ENCODE results near the gene GMCL1.
"Not testable (repeated sequence)": the region's sequence is repeated elsewhere in the genome, so short reads cannot be mapped to it uniquely, and the experiment has no call there.

GMCL1 gene

DNA sequence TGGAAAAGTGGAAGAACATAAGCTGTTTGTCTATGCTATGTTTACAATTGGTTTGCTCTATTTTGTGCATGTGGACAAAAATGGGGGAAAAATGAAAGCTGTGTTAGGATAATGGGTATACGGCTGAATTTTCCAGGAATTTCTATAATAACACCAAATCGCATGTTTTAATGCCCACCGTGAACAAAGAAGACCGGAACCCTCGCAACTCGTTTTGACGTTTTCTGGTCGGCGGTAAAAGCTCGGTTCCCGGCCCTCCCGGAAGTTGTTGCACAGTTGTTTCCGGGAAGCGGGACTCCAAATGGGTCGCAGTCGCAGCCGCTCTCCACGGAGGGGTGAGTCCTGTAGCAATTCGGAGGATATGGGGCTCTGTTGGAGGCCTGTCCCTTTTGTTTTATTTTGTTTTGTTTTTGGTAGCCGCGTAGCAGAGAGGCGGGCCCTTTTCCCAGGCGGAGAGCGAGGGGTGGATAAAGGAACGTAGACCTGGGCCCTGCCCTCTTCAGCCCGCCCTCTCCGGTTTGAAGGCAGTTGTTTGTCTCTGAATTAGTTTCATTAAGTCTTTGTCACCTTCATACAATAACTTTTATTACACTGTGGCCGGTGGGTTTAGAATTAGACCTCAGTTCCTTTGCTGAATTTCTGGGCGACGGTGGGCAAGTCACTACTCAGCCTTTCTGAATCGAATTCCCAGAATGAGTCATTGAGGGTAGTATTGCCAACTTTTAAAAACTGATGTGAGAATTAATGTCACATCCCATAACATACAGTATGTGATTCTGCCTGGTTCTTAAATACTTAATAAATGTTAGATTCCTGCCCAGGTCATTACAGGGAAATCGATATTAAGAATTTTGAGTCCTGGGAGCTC is 64.5 kb downstream of the GMCL1 start, which contains the start of gene SNRNP27:
TSS of gene SNRNP27 (plus strand) at position 273 of the 868 bp plus-strand sequence. CDS start at position 302, 29 bp downstream.
- peak within 1 kb of the TSS; percentile 82 for H3K4me3 ChIP-seq (ENCODE audit: low read length)
- DNase-seq (ENCODE audit: low read depth), result peak; percentile 81
- no peak for TF ChIP-seq CTCF (conservative IDR thresholded peaks at IDR 0.05; ENCODE audit: low read length)

GRCh38 chr2:69894737-69895136 is 65.3 kb downstream of the GMCL1 start:
- peak overlapping the region; percentile 82 for H3K4me3 ChIP-seq (ENCODE audit: low read length)
- DNase-seq (ENCODE audit: low read depth), result not testable (repeated sequence)

DNA sequence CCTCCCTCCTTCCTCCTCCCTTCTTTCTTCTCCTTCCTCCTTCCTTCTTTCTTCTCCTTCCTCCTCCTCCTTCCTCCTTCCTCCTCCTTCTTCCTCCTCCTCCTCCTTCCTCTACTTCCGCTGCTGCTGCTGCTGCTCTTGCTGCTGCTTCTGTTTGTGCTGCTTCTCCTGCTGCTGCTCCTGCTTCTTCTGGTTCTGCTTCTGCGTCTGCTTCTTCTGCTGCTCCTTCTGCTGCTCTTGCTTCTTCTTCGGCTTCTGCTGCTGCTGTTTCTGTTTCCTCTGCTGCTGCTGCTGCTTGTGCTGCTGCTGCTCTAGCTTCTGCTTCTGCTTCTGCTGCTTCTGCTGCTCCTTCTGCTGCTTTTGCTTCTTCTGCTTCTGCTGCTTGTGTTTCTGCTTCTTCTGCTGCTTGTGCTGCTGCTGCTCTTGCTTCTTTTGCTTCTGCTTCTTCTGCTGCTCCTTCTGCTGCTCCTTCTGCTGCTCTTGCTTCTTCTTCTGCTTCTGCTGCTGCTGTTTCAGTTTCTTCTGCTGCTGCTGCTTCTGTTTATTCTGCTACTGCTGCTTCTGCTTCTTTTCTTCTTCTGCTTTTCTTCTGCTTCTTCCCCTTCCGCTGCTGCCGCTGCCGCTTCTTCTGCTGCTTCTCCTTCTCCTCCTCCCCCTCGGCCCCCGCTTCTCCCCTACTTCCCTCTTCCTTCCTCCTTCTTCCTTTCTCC is 72.9 kb downstream of the GMCL1 start:
- TF ChIP-seq CTCF (conservative IDR thresholded peaks at IDR 0.05; ENCODE audit: low read length), result no peak
- no peak overlapping the region for H3K4me3 ChIP-seq (ENCODE audit: low read length)
- DNase-seq (ENCODE audit: low read depth), result no peak

DNA sequence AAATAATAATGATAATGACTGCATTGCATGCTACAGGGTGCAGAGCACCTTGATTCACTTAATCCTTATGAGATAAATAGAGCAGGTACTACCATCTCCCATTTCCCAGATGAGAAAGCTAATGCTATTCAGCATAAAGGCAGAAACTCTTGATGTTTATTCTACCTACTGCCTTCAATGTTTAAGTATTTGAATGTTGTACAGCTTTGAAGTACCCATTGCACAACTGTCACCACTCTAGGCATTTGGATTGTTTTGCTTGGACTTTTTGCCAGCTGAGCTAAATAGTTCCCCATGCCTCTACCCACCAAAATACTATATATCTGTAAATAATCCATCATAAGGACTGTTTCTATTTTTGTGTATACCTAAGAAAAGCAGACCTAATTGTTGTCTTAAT is 77.8 kb downstream of the GMCL1 start:
- no peak for TF ChIP-seq CTCF (conservative IDR thresholded peaks at IDR 0.05; ENCODE audit: low read length)
- no peak overlapping the region for H3K4me3 ChIP-seq (ENCODE audit: low read length)
- no peak for DNase-seq (ENCODE audit: low read depth)

DNA sequence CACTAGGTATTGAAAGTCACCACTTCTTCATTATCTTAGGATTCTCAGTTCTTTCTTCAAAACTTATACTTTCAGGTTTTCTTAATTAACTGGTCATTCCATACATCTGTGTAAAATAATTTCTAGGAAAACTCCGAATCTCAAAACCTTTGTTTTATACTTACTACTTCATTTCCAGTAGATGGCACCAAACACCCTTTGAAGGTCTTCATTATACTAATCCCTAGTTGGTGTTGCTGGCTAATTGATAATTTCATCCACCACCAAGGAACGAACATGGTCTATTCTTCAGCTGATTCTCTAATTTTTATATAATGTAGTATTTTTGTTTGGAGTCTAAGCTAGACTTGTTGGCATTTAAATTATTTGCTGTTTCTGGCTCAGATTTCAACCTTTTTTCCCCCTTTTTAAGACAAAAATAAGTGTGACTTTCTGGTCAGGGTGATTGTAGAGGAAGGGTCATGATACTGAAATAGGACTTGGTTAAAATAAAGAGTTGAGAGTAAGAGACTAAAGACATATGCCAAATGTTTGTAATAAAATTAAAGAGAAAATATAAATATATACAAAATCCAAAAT is 82.6 kb downstream of the GMCL1 start:
- H3K4me3 ChIP-seq (ENCODE audit: low read length), result no peak overlapping the region
- DNase-seq (ENCODE audit: low read depth), result peak; percentile 67
- peak; percentile 66 for TF ChIP-seq CTCF (conservative IDR thresholded peaks at IDR 0.05; ENCODE audit: low read length)

- TF ChIP-seq CTCF (conservative IDR thresholded peaks at IDR 0.05; ENCODE audit: low read length), result no peak
Observed at GRCh38 chr2:69914164-69914949, 84.9 kb downstream of the GMCL1 start.

More at GRCh38 chr2:69914164-69914949, 84.9 kb downstream of the GMCL1 start:
- peak overlapping the region; percentile 74 for H3K4me3 ChIP-seq (ENCODE audit: low read length)
- peak; percentile 100 for DNase-seq (ENCODE audit: low read depth)

Data from AG10803 (cell line).